HG03103 (cell line): Measurements from ENCODE around the gene FHOD1.

Experiments used
- ATAC-seq: cut with Tn5 transposase; IDR thresholded peaks from one replicate; pipeline ENCODE4 v1.9.1; 2021; ENCODE audit warnings: low read depth; ENCODE audit not compliant: unreplicated experiment

FHOD1 gene

DNA sequence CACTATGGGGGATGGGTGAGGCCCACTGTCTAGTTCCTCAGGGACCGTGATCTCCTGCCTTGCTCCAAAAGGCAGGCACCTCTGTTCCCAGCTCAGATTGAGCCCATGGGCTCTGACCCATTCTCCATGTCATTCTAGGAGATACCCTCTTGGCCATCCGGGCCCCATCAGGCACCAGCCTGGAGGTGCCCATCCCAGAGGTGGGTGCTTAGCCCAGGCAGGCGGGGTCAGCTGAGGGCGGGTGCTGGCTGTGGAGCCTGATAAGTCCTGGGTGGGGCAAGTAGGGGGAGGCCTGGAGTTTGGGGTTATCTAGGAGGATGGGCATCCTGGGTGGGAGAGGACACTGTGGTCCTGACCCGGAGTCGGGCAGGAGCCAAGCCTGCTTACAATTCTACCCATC lies 53.0 kb downstream of the FHOD1 start:
- no peak for ATAC-seq

- no peak for ATAC-seq
These were observed 53.7 kb downstream of the FHOD1 start for GRCh38 chr16:67193536-67193935.

DNA sequence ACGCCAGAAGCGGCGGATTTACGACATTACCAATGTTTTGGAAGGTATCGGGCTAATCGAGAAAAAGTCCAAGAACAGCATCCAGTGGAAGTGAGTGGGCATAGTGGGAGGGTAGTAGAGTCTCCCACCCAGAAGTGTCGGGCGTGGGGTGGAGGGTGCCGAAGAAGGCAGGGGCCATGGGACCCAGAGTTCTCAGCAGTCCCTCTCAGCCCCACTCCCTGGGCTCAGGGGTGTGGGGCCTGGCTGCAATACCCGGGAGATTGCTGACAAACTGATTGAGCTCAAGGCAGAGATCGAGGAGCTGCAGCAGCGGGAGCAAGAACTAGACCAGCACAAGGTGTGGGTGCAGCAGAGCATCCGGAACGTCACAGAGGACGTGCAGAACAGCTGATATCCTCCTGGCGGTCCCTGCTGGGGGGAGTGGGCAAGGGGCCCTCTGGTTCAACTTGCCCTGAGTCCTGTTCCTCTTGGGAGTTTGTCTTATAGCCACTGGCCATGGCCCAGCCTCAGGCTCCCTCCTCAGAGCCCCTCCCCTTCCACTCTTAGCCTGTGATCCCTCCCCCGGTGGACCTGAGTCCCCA lies 54.4 kb downstream of the FHOD1 start:
- no peak for ATAC-seq

DNA sequence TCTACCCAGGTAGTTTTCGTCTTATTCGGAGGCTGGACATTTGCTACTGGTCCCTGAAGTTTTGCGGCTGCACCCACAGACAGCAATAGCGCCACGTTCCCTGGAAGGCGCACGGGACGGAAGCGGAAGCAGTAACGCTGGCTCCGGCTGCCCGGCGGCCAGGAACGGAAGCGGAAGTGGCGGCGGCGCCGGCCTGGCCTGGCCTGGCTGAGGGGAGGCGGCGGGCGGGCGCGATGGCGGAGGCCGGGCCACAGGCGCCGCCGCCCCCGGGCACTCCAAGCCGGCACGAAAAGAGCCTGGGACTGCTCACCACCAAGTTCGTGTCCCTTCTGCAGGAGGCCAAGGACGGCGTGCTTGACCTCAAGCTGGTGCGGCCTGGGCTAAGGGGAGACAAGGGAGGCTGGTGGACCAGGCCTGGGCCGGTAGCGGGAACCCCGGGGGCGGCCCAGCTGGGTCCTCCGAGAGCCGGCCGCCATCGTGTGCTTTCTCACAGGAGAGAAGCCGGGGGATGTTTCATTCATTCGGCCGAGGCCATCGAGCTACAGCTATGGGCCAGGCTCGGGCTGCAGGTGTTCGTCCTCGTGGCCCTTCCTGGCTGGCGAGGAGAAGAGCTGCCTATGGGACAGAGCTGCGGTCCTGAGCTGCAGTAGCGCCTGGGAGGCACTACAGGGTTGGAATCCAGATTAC lies 55.1 kb downstream of the FHOD1 start, which contains the start of gene E2F4:
Gene E2F4, plus strand, starts transcription at position 161 of the 687 bp plus-strand sequence. Its CDS starts 73 bp downstream, at position 234.
- peak; percentile 85 for ATAC-seq

DNA sequence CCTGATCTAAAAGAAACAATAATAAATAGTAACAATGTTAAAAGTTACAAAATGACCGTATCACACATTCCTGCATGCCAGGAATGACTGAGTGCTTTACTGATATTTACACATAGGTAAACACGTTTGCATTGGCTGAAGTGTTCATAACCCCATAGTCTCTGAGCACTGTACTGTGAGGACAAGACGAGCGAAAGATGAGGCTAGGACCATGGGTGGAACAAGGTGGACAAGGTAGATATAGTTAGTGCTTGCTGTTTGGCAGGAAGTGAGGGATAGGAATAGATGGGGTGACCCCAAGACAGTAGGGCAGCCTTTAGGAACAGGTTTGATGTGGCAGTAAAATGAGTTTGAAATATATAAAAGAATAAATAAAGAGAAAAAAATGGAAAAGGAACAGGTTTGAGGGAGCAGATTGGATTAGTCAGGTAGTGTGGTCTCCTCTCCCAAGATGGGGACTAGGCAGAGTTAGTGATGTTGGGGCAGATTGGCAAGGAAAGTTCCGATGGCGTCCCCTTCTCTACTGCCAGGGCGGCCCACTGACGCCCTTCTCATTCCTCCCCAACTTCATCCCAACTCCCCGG lies 55.8 kb downstream of the FHOD1 start:
- no peak for ATAC-seq

DNA sequence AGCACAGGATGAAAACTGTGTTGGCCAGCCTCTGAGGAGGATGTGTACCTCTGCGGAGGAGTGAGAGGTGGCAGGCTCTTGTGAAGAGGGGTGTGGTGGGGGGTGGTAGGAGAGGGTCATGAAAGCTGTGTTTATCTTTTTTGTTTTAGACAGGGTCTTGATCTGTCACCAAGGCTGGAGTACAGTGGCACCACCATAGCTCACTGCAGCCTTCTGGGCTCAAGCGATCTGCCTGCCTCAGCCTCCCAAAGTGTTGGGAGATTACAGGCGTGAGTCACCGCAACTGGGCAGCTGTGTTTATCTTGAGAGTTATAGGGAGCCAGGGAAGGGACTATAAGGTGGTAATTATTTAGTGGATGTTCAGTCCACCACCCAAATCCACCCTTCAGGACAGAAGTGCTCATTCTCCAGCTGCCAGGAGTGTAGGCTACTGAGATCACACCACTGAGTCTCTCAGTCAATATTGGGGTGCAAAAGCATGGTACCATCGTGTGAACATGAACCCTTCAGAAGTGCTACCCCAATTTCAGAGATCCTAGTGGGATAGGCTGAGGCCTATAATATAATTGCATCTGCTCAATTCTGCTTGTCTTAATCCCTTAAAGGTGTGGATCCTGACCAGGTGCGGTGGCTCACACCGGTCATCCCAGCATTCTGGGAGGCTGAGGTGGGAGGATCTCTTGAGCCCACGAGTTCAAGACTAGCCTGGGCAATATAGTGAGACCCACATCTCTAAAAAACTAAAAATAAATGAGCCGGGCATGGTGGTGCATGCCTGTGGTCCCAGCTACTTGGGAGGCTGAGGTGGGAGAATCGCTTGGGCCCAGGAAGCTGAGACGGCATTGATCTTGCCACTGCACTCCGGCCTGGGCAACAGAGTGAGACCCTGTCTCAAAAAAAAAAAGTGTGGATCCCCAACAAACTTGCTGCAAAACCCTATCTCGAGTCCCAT lies 56.6 kb downstream of the FHOD1 start:
- ATAC-seq = no peak

DNA sequence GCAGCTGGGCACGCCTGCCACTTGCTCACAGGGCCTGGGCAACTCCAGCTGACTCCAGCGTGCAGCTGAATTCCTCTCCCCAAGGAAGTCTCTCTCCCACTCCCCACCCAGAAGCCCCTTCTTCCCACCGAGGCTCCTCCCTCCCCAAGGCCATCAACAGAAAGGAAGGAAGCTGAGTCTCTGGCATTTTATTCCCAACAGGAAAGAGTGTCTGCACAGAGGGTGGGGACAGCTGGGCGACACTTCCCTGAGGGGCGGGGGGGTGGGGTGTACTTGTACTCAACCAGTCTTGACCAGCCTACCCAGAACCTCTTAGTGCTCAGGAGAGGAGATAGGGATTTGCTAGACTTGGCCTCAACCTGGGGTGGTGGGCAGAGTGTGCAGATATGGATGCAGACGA lies 57.2 kb downstream of the FHOD1 start, which contains the start of gene EXOC3L1:
Gene EXOC3L1, minus strand, starts transcription at position 96 of the 400 bp plus-strand sequence. CDS start 460 bp downstream, outside the sequence.
- no peak for ATAC-seq

DNA sequence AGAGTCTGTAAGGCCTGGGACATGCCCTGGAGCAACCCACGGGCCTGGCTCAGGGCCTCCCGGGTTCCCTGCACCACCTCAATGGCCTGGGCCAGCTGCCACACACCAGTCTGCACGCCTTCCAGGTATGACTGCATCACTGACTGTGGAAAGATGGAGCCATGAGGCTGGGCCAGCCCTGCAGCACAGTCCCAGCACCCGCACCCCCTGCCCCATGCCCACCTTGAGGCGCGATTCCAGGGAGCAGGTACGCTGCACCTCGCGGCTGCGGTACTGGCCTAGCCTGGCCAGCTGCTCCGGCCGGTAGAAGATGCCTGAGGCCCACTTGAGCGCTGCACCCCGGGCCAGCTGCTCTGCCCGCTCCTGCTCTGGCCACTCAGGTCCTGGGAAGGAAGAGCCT lies 58.5 kb downstream of the FHOD1 start:
- ATAC-seq = no peak

- no peak for ATAC-seq
These were observed 59.0 kb downstream of the FHOD1 start for GRCh38 chr16:67188323-67188722.

DNA sequence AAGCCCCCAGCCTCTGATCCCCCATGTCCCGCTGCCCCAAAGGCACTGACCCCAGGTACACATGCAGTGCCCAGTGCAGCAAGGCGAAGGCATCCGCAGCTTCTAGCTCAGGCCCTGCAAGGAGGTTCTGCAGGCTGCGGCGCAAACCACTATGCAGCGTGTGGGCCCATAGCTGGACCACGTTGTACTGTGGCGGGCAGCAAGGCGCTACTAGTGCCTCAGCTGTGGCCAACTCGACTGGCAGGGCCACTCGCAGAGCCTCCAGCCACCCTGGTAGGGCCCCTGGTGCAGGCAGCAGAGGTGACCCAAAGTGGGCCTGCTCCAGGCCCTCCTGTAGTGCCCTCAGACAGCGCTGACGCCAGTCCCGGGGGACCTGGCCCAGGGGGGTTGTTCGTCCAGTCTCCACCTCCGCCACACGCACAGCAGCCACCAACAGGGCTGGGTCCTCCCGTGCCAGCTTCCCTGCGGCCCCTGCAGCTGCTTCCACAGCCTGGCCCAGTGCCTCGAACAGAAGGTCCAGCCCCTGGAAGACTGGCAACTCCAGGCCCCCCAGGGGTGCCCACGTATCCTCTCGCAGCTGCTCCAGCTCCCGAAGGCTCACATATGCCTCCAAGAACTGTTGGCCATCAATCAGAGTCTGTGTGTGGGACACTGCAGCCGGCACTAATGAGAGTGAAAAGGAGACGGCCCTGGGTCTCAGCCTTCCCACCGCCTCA lies 59.9 kb downstream of the FHOD1 start:
- no peak for ATAC-seq

DNA sequence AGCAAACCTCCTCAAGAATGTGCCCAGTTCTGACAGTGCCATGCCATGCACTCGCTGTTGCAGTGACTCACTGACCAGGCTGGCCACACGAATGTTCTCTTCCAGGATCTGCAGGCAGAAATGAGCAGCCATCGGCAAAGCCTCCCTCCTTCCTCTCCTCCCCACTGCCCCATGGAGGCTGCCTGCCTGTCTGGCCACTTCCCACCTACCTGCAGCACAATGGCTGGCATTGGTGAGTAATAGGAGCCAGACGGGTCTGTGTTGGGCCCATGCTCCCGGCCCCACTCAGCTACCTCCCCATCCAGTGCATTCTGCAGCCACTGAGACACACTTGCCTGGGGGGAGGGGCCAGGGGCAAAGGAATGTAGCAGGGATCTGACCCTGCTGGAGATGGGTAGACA lies 60.7 kb downstream of the FHOD1 start:
- ATAC-seq = no peak

DNA sequence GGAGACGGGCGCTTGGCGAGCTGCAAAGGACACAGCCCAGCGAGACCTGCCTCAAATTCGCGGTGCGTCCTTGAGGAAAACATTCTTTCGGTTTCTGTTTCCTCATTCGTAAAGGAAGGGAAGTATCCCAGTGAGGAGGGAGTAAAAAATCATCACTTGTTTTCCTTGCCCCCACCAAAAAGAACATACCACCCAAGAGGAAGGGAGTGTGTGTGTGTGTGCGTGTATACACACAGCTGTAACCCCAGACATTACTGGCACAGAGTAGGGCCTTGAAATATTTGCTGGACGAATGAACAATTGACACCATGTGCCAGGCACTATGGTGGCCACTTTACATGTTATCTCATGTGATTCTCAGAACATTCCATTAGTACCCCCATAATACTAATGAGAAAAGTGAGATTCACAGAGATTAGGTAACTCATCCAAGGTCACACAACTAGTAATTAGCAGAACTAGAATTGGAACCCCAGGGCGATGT lies 61.6 kb downstream of the FHOD1 start:
- ATAC-seq = no peak

- no peak for ATAC-seq
These were observed 62.2 kb downstream of the FHOD1 start for GRCh38 chr16:67184995-67185650.

- no peak for ATAC-seq
These were observed 62.8 kb downstream of the FHOD1 start for GRCh38 chr16:67184453-67184994.

GRCh38 chr16:67183627-67184452 lies 63.4 kb downstream of the FHOD1 start, which contains the start of gene MATCAP1:
MATCAP1 (minus strand) TSS chr16:67183963; CDS start chr16:67180610, 3,353 bp downstream.
- ATAC-seq = peak; percentile 89

- ATAC-seq = no peak
These were observed 64.0 kb downstream of the FHOD1 start for GRCh38 chr16:67183284-67183626.

- no peak for ATAC-seq
These were observed 65.0 kb downstream of the FHOD1 start for GRCh38 chr16:67182288-67182687.

- ATAC-seq = no peak
These were observed 65.9 kb downstream of the FHOD1 start for GRCh38 chr16:67181346-67181745.
